NCI-H1417 treated with DMSO at 0.1 percent for 48 hours (cell line): ENCODE data around the gene ADORA3.

Experiments used
- DNase-seq: peaks from one replicate; lab custom pipeline; 2025; lab: John Stamatoyannopoulos, UW

The ADORA3 gene

GRCh38 chr1:111507411-111508201 is 4.2 kb upstream of the ADORA3 start:
- no peak for DNase-seq

- DNase-seq: no peak
These were observed 3.1 kb upstream of the ADORA3 start for GRCh38 chr1:111506561-111506960.

- DNase-seq: no peak
These were observed 2.2 kb upstream of the ADORA3 start for GRCh38 chr1:111505641-111506119.

- DNase-seq: no peak
These were observed 664 bp upstream of the ADORA3 start for GRCh38 chr1:111504097-111504496.

- no peak for DNase-seq
These were observed 1.8 kb downstream of the ADORA3 start for GRCh38 chr1:111501645-111502044.

GRCh38 chr1:111499026-111499785 is 4.2 kb downstream of the ADORA3 start:
- DNase-seq: no peak

GRCh38 chr1:111497592-111497991 is 5.8 kb downstream of the ADORA3 start:
- DNase-seq: no peak

- DNase-seq: no peak
These were observed 7.0 kb downstream of the ADORA3 start for GRCh38 chr1:111496398-111496797.

GRCh38 chr1:111491070-111491469 is 12.4 kb downstream of the ADORA3 start:
- no peak for DNase-seq

GRCh38 chr1:111490220-111490619 is 13.2 kb downstream of the ADORA3 start:
- no peak for DNase-seq

- DNase-seq: no peak
These were observed 13.8 kb downstream of the ADORA3 start for GRCh38 chr1:111489604-111490003.

GRCh38 chr1:111488669-111489068 is 14.8 kb downstream of the ADORA3 start:
- no peak for DNase-seq

- DNase-seq: no peak
These were observed 16.3 kb downstream of the ADORA3 start for GRCh38 chr1:111487133-111487532.

- no peak for DNase-seq
These were observed 17.0 kb downstream of the ADORA3 start for GRCh38 chr1:111486431-111486830.

GRCh38 chr1:111484391-111485026 is 18.9 kb downstream of the ADORA3 start:
- no peak for DNase-seq

- no peak for DNase-seq
These were observed 19.6 kb downstream of the ADORA3 start for GRCh38 chr1:111483876-111484275.

GRCh38 chr1:111483166-111483565 is 20.3 kb downstream of the ADORA3 start:
- DNase-seq: no peak

- no peak for DNase-seq
These were observed 21.8 kb downstream of the ADORA3 start for GRCh38 chr1:111481387-111482221.

- DNase-seq: no peak
These were observed 22.8 kb downstream of the ADORA3 start for GRCh38 chr1:111480674-111481073.

- DNase-seq: no peak
These were observed 26.6 kb downstream of the ADORA3 start for GRCh38 chr1:111476761-111477309.

GRCh38 chr1:111476214-111476613 is 27.2 kb downstream of the ADORA3 start:
- DNase-seq: no peak

- DNase-seq: no peak
These were observed 27.7 kb downstream of the ADORA3 start for GRCh38 chr1:111475701-111476100.
